ENCODE measurements around the gene FAM234B.

- TF ChIP-seq CTCF (IDR thresholded peaks at IDR 0.05) = no peak
- TF ChIP-seq POLR2AphosphoS5 (IDR thresholded peaks at IDR 0.05) = no peak
- no peak for TF ChIP-seq POLR2A (IDR thresholded peaks at IDR 0.05)
- no peak for TF ChIP-seq EP300 (IDR thresholded peaks at IDR 0.05)
Measured at GRCh38 chr12:13097491-13098011, 53.4 kb downstream of the FAM234B start.
